ENCODE data around the gene TECRL. TPM values are rescaled to one million over a fixed set of nuclear protein-coding genes. Genes with fewer than 3 reads are reported as not detected.

TECRL gene
- total RNA-seq, 4 donors from 2014 or later: 14.4 to 21.8 (median 17.2) TPM

GRCh38 chr4:64405761-64406160 is 3.5 kb downstream of the TECRL start:
- ATAC-seq: peak in 1 of 2 donors; percentile 31
- H3K27me3 ChIP-seq: no peaks in the 10 kb centered on the region
- intact Hi-C loops (cut with DNase I; ENCODE audit: low total_unique reads): loop anchor here (5.0 kb wide), 1 partner anchor 38 kb away; no protein-coding TSS in a partner anchor
- H3K9me3 ChIP-seq: no peaks in the 10 kb centered on the region
- in situ Hi-C loops (cut with MboI; ENCODE audit: low sequenced_read_pairs in 4 of 4): no loop called here
- H3K36me3 ChIP-seq: no peaks in the 10 kb centered on the region
- peaks cover 0 to 25% of the 10 kb centered on the region in 2 donors for H3K4me1 ChIP-seq
- peak overlapping the region; percentile 18 to 44 (median 30) for H3K4me3 ChIP-seq
- DNase-seq: no peak
- TF ChIP-seq CTCF (IDR thresholded peaks at IDR 0.05 in 4 of 5, conservative IDR thresholded peaks at IDR 0.05 in 1 of 5): no peak
- TF ChIP-seq POLR2A (IDR thresholded peaks at IDR 0.05): no peak
- H3K27ac ChIP-seq: peak overlapping the region; percentile 38 to 79 (median 75)

DNA sequence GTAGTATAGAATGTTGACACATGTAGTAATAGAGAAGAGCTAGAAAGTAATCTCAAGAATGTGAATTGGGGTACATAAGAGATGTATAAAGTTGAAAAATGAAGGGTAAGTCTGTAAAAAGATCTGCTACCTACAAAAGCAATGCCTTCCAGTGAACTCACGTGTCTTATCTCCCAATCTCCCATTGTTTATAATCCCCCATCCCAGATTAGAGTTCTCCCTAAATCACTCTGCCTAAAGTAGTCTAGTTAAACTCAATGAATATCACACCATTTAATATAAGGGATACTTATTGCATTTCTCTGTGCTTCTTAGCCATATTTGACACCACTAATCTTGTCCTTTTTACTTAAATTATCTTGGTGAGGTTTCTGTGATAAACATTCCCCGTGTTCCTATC is 6.6 kb downstream of the TECRL start:
- in situ Hi-C loops (cut with MboI; ENCODE audit: low sequenced_read_pairs in 4 of 4): no loop called here

GRCh38 chr4:64399313-64400109 is 9.7 kb downstream of the TECRL start:
- ATAC-seq: no peak
- H3K27ac ChIP-seq: peak overlapping the region in 2 of 4 donors; percentile 22 to 34
- no peak for TF ChIP-seq POLR2A (IDR thresholded peaks at IDR 0.05)
- intact Hi-C loops (cut with DNase I; ENCODE audit: low total_unique reads): no loop called here
- peaks cover 0 to 8% of the 10 kb centered on the region in 2 donors for H3K4me1 ChIP-seq
- no peaks in the 10 kb centered on the region for H3K36me3 ChIP-seq
- no peak for DNase-seq
- H3K9me3 ChIP-seq: no peaks in the 10 kb centered on the region
- no peak overlapping the region for H3K4me3 ChIP-seq
- in situ Hi-C loops (cut with MboI; ENCODE audit: low sequenced_read_pairs in 4 of 4): no loop called here
- H3K27me3 ChIP-seq: no peaks in the 10 kb centered on the region

More for the DNA sequence above, 6.6 kb downstream of the TECRL start:
- peak overlapping the region in 3 of 4 donors; percentile 26 to 79 (median 79) for H3K27ac ChIP-seq
- TF ChIP-seq POLR2A (IDR thresholded peaks at IDR 0.05): no peak
- TF ChIP-seq CTCF (IDR thresholded peaks at IDR 0.05 in 4 of 5, conservative IDR thresholded peaks at IDR 0.05 in 1 of 5): no peak
- ATAC-seq (no peak), DNase-seq (no peak)
- no peaks in the 10 kb centered on the region for H3K27me3 ChIP-seq
- H3K4me1 ChIP-seq: peaks cover 0 to 17% of the 10 kb centered on the region in 2 donors
- no peaks in the 10 kb centered on the region for H3K9me3 ChIP-seq
- peak overlapping the region in 1 of 4 donors; percentile 1 for H3K4me3 ChIP-seq
- intact Hi-C loops (cut with DNase I; ENCODE audit: low total_unique reads): no loop called here
- H3K36me3 ChIP-seq: no peaks in the 10 kb centered on the region

GRCh38 chr4:64394469-64394868 is 14.8 kb downstream of the TECRL start:
- H3K27ac ChIP-seq: peak overlapping the region in 2 of 4 donors; percentile 5 to 50
- H3K9me3 ChIP-seq: no peaks in the 10 kb centered on the region
- DNase-seq (no peak), ATAC-seq (no peak)
- intact Hi-C loops (cut with DNase I; ENCODE audit: low total_unique reads): no loop called here
- in situ Hi-C loops (cut with MboI; ENCODE audit: low sequenced_read_pairs in 4 of 4): no loop called here
- TF ChIP-seq POLR2A (IDR thresholded peaks at IDR 0.05) (no peak), CTCF (IDR thresholded peaks at IDR 0.05 in 4 of 5, conservative IDR thresholded peaks at IDR 0.05 in 1 of 5) (no peak)
- no peaks in the 10 kb centered on the region for H3K36me3 ChIP-seq
- H3K4me3 ChIP-seq: no peak overlapping the region
- no peaks in the 10 kb centered on the region for H3K27me3 ChIP-seq
- no peaks in the 10 kb centered on the region for H3K4me1 ChIP-seq

GRCh38 chr4:64388252-64388651 is 21.0 kb downstream of the TECRL start:
- TF ChIP-seq POLR2A (IDR thresholded peaks at IDR 0.05) (no peak), CTCF (IDR thresholded peaks at IDR 0.05 in 4 of 5, conservative IDR thresholded peaks at IDR 0.05 in 1 of 5) (no peak)
- no peaks in the 10 kb centered on the region for H3K36me3 ChIP-seq
- intact Hi-C loops (cut with DNase I; ENCODE audit: low total_unique reads): no loop called here
- no peak for DNase-seq
- no peak overlapping the region for H3K27ac ChIP-seq
- no peaks in the 10 kb centered on the region for H3K9me3 ChIP-seq
- H3K4me1 ChIP-seq: no peaks in the 10 kb centered on the region
- in situ Hi-C loops (cut with MboI; ENCODE audit: low sequenced_read_pairs in 4 of 4): no loop called here
- no peaks in the 10 kb centered on the region for H3K27me3 ChIP-seq
- no peak for ATAC-seq
- no peak overlapping the region for H3K4me3 ChIP-seq

Data from gastrocnemius medialis (tissue), 4 donors.